Heart left ventricle (tissue), 16 donors: ENCODE results near the gene ITGAV. TPM values are rescaled to one million over a fixed set of nuclear protein-coding genes. Genes with fewer than 3 reads are reported as not detected.

Experiments
- ATAC-seq, 4 donors: fragments of 200-7000 bp; cut with Tn5 transposase; one replicate each; pipeline ENCODE4 v1.9.1; 2020 to 2022; ENCODE audit warnings: moderate library complexity in 4 of 4, mild to moderate bottlenecking in 3 of 4, moderate number of reproducible peaks in 1 of 4
- DNase-seq, 5 donors: peaks; one replicate each; pipeline ENCODE4 v3.0.0-alpha.2; 2020
- H3K27ac ChIP-seq, 12 donors: fragments of 200-600 bp; sonication (generic) in 4 of 12; one replicate each; pipeline versions ENCODE4 v1.5.0 to v1.8.0; 2016 to 2022; ENCODE audit warnings: mild to moderate bottlenecking in 2 of 12
- H3K27me3 ChIP-seq, 9 donors: fragments of 200-600 bp; sonication (generic) in 2 of 9; one replicate each; pipeline versions ENCODE4 v1.5.1 to v1.8.0; 2016 to 2022; ENCODE audit warnings: mild to moderate bottlenecking in 3 of 9
- H3K36me3 ChIP-seq, 9 donors: fragments of 200-600 bp; sonication (generic) in 2 of 9; one replicate each; pipeline versions ENCODE4 v1.5.0 to v1.8.0; 2018 to 2022; ENCODE audit warnings: mild to moderate bottlenecking in 2 of 9
- H3K4me1 ChIP-seq, 12 donors: fragments of 200-600 bp; sonication (generic) in 4 of 12; one replicate each; pipeline versions ENCODE4 v1.5.0 to v1.8.0; 2016 to 2022; ENCODE audit warnings: mild to moderate bottlenecking in 3 of 12
- H3K4me3 ChIP-seq, 12 donors: fragments of 200-600 bp; sonication (generic) in 4 of 12; one replicate each; pipeline versions ENCODE4 v1.5.0 to v1.8.0; 2017 to 2022; ENCODE audit warnings: mild to moderate bottlenecking in 9 of 12, moderate library complexity in 4 of 12
- H3K9me3 ChIP-seq, 12 donors: fragments of 200-600 bp; sonication (generic) in 4 of 12; one replicate each; pipeline versions ENCODE4 v1.5.0 to v1.8.0; 2016 to 2022; ENCODE audit warnings: mild to moderate bottlenecking in 1 of 12
- POLR2A ChIP-seq, 2 donors: fragments of 450-650 bp; IDR thresholded peaks; one replicate each; pipeline ENCODE4 v1.6.1; 2017; ENCODE audit warnings: antibody characterized with exemption in 2 of 2, mild to moderate bottlenecking in 2 of 2, moderate library complexity in 2 of 2
- WGBS, 4 donors: extraction: QIAGEN DNeasy Blood & Tissue Kit in 2 of 4; methylation state at CpG; one replicate each; pipeline versions ENCODE4 v1.1.5 to v1.1.7; 2013 to 2018; 5-methylcytosine and 5-hydroxymethylcytosine counted together
- intact Hi-C, 10 donors: fragments of 100-400 bp; cut with DNase I; formaldehyde crosslinking; loops; one replicate each; pipeline versions ENCODE4 v1.11.1 to v1.14.2; 2022
- polyA plus RNA-seq, 2 donors: library from polyadenylated mRNA; stranded (reverse); fragments of 200-250 nt; gene quantifications; one replicate each; pipeline ENCODE4 v1.2.3, GENCODE V29; 2013
- total RNA-seq, 9 donors: library from RNA; depleted of rRNA in 2 of 9; stranded (reverse); fragments of >200 nt in 2 of 9; fragmentation: NEBNext Ultra II Directional in 3 of 9; extraction: Animal tissue kit (Norgen Biotek cat#: 25700) in 3 of 9; gene quantifications; one replicate each; pipeline versions ENCODE4 v1.1.0 to v1.2.4, GENCODE V29; 2016 to 2023
- TF ChIP-seq, protein P1 (sequence below), 12 donors: fragments of 200-600 bp; sonication (generic) in 4 of 12; IDR thresholded peaks; one replicate each; pipeline versions ENCODE4 v1.5.0 to v1.8.0; 2018 to 2022; ENCODE audit warnings: antibody characterized with exemption in 12 of 12, mild to moderate bottlenecking in 5 of 12
- donor health status: ischemic (EF 13 %, LVEDD 7.1; RV severe dilation, severe dysfunction).
- donor health status: healthy with polysubstance abuse.
- donor health status: DM: no; HTN: yes; CAD: no.
- donor health status: DM: no; HTN: no; CAD: no.
- donor health status: ischemic (EF 25% LVEDD 6.9; RV normal size, moderate dysfunction).
- donor health status: ischemic (EF 25% LVEDD 5.7; RV mildly dilated, moderate dysfunction).
- donor health status: healthy.
- donor health status: DM: yes; HTN: yes; CAD: no.
- donor health status: ischemic (EF 35%, LVEDD 5.7; RV mildly dilated, moderate dysfunction).
- donor health status: nonischemic (EF 11% LVEDD 7.7; RV severe dilation, severe dysfunction).
- donor health status: DM: yes; HTN: yes; CAD: no.
- donor health status: PGD.
- donor health status: ischemic (EF 29% LVEDD 5.4; RV normal size, mild dysfunction).
- donor health status: nonischemic (EF 23%, LVEDD 6.1; RV moderate dilation, normal function).

The ITGAV gene
- total and polyA plus RNA-seq, 11 donors: 22.5 to 358 (median 189) TPM

DNA sequence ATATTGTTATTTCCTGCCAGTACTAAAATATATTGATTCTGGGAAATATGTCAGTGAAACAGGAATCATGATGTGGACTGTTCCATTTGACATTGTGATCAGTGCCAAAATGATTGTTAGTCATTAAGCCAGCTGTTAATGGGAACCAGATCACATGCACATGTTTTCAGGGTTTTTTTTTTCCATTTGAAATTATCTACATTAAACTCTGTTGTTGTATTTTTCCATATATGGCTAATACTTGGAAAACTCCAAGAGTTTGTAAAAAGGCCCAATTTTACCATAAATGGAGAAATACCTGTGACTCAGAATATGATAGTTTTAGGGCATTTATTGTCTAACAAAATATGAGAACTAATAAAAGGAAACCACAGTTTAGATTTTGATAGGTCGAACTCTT, 13.4 kb downstream of the ITGAV start:
- no peak overlapping the region for H3K27ac ChIP-seq
- 95 to 99% (median 97%) methylated on average over 1 of the region's 1 CpG for WGBS, 4 donors
- intact Hi-C loops: no loop called here
- peaks cover 0 to 40% (median 19%) of the 10 kb centered on the region in 9 donors for H3K36me3 ChIP-seq
- H3K9me3 ChIP-seq: no peaks in the 10 kb centered on the region
- H3K4me3 ChIP-seq: no peak overlapping the region
- ATAC-seq (no peak), DNase-seq (no peak)
- peaks cover 0 to 54% (median 24%) of the 10 kb centered on the region in 12 donors for H3K4me1 ChIP-seq
- H3K27me3 ChIP-seq: no peaks in the 10 kb centered on the region
- no peak for TF ChIP-seq POLR2A (IDR thresholded peaks at IDR 0.05)
- TF ChIP-seq, protein P1, sequence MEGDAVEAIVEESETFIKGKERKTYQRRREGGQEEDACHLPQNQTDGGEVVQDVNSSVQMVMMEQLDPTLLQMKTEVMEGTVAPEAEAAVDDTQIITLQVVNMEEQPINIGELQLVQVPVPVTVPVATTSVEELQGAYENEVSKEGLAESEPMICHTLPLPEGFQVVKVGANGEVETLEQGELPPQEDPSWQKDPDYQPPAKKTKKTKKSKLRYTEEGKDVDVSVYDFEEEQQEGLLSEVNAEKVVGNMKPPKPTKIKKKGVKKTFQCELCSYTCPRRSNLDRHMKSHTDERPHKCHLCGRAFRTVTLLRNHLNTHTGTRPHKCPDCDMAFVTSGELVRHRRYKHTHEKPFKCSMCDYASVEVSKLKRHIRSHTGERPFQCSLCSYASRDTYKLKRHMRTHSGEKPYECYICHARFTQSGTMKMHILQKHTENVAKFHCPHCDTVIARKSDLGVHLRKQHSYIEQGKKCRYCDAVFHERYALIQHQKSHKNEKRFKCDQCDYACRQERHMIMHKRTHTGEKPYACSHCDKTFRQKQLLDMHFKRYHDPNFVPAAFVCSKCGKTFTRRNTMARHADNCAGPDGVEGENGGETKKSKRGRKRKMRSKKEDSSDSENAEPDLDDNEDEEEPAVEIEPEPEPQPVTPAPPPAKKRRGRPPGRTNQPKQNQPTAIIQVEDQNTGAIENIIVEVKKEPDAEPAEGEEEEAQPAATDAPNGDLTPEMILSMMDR (IDR thresholded peaks at IDR 0.05): no peak

DNA sequence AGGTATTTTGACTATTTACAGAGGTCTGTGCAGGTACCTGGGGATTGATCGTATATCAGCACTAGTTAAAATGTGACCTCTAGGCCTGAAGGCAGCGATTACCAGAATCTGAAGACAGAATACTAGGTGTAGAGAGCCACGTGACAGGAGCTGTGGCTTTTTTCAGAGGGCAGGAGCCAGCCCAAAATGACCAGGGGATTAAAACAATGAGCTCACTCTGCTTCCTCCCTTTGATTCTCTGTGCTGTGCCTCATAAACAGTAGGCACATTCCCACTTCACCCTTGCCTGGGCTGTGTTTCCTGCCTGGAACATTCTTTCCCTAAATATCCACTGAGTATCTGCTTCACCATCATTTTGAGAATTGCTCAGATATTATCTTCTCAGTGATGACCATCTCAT, 15.2 kb downstream of the ITGAV start:
- no peak for DNase-seq
- H3K27ac ChIP-seq: peak overlapping the region; percentile 31 to 80 (median 72)
- intact Hi-C loops: no loop called here
- peaks cover 0 to 40% (median 19%) of the 10 kb centered on the region in 9 donors for H3K36me3 ChIP-seq
- H3K27me3 ChIP-seq: no peaks in the 10 kb centered on the region
- ATAC-seq: peak; percentile 36 to 73 (median 65)
- no peak overlapping the region for H3K4me3 ChIP-seq
- no peaks in the 10 kb centered on the region for H3K9me3 ChIP-seq
- TF ChIP-seq, protein P1 (IDR thresholded peaks at IDR 0.05): no peak
- TF ChIP-seq POLR2A (IDR thresholded peaks at IDR 0.05): no peak
- H3K4me1 ChIP-seq: peaks cover 0 to 39% (median 17%) of the 10 kb centered on the region in 12 donors
- WGBS, 4 donors: 21 to 38% (median 32%) methylated on average over 3 of the region's 3 CpGs

DNA sequence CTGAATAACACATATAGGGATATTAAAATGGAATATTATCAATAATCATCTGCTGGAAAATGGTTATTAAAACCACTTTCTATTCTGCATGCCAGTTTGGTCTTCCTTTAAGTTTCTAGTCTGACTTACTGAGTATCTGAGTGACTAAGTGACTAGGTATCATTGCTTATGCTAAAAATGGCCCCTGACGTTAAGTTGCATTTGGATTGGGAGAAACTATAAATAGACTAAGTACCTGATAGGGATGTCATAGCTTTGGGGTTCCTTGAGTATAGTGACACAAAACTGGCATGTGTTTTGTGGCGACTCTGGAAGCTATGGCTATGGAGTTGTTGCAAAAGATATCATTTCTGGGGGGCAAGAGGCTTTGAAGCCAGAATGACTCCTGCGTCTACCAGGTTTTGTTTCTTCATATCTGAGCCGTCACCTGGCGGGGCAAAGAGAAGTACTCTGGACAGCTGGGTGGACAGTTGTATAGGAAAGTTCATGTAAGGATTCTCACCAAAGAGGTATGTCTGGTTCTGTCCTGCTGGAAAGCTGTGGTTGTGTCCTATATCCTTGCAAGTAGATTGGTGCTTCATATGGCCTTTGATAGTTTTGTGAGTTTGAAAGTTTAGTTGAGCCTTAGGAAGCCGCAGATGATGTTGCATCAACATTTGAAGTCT, 17.9 kb downstream of the ITGAV start:
- WGBS, 4 donors: 55 to 72% (median 62%) methylated on average over 6 of the region's 6 CpGs
- TF ChIP-seq POLR2A (IDR thresholded peaks at IDR 0.05): peak in 1 of 2 donors; percentile 22
- TF ChIP-seq, protein P1 (IDR thresholded peaks at IDR 0.05): no peak
- H3K27ac ChIP-seq: peak overlapping the region; percentile 47 to 86 (median 66)
- intact Hi-C loops: no loop called here
- no peaks in the 10 kb centered on the region for H3K27me3 ChIP-seq
- peaks cover 0 to 63% (median 33%) of the 10 kb centered on the region in 12 donors for H3K4me1 ChIP-seq
- DNase-seq (no peak), ATAC-seq (peak; percentile 76 to 87 (median 84))
- no peaks in the 10 kb centered on the region for H3K9me3 ChIP-seq
- H3K36me3 ChIP-seq: peaks cover 0 to 30% (median 8%) of the 10 kb centered on the region in 9 donors
- peak overlapping the region in 11 of 12 donors; percentile 1 to 55 (median 42) for H3K4me3 ChIP-seq

DNA sequence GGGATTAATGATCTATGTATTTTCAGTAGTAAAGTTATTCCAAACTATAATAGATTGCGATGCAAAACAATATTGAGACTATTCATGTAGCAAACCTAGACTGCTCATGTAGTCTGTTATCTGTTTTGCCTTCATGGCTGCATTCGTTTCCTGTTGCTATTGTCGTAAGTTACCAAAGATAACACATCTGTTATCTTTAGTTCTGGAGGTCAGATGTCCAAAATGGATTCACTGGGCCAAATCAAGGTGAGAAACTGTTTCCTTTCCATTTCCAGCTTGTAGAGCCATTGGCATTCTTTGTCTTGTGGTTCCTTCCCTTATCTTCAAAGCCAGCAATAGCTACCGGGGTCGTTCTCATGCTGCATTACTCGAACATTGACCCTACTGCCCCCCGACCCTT, 20.9 kb downstream of the ITGAV start:
- TF ChIP-seq, protein P1 (IDR thresholded peaks at IDR 0.05): no peak
- no peak for TF ChIP-seq POLR2A (IDR thresholded peaks at IDR 0.05)
- WGBS, 4 donors: 33 to 46% (median 36%) methylated on average over 7 of the region's 7 CpGs
- intact Hi-C loops: loop anchor here in 1 of 10 donors (2.0 kb wide), 1 partner anchor 16 kb away; no protein-coding TSS in a partner anchor
- H3K4me1 ChIP-seq: peaks cover 0 to 44% (median 19%) of the 10 kb centered on the region in 12 donors
- no peaks in the 10 kb centered on the region for H3K27me3 ChIP-seq
- H3K27ac ChIP-seq: peak overlapping the region in 10 of 12 donors; percentile 0 to 83 (median 24)
- no peak for ATAC-seq
- no peaks in the 10 kb centered on the region for H3K9me3 ChIP-seq
- DNase-seq: no peak
- peaks cover 0 to 10% (median 0%) of the 10 kb centered on the region in 9 donors for H3K36me3 ChIP-seq
- peak overlapping the region in 6 of 12 donors; percentile 3 to 55 (median 46) for H3K4me3 ChIP-seq
